Osteoblast (primary cell): ENCODE results near the gene LGALS4. TPM values are rescaled to one million over a fixed set of nuclear protein-coding genes. Genes with fewer than 3 reads are reported as not detected.
A peak's percentile ranks its signal among the peaks of the same experiment; 100 is the strongest.
"Not testable (repeated sequence)": the region's sequence is repeated elsewhere in the genome, so short reads cannot be mapped to it uniquely, and the experiment has no call there.

Source experiments
- DNase-seq: peaks from one replicate; pipeline ENCODE4 v3.0.0; 2011; ENCODE audit warnings: low spot score, mixed read lengths; ENCODE audit not compliant: insufficient read length; ENCODE audit errors: missing footprints
- H2AFZ ChIP-seq: 2 replicates; pipeline ENCODE4 v1.6.0; 2011; ENCODE audit warnings: mild to moderate bottlenecking, low read length
- H3K27ac ChIP-seq: 2 replicates; pipeline ENCODE4 v1.5.1; 2011; ENCODE audit warnings: mild to moderate bottlenecking, low read depth, low read length, moderate library complexity
- H3K27me3 ChIP-seq: 2 replicates; pipeline ENCODE4 v1.6.0; 2012; ENCODE audit warnings: mild to moderate bottlenecking, control low read depth, inconsistent platforms, low read length, moderate library complexity; ENCODE audit not compliant: insufficient read depth
- H3K36me3 ChIP-seq: 2 replicates; pipeline ENCODE4 v1.5.1; 2011; ENCODE audit warnings: mild to moderate bottlenecking, low read length, control low read depth, moderate library complexity; ENCODE audit not compliant: insufficient read depth
- H3K4me1 ChIP-seq: 2 replicates; pipeline ENCODE4 v1.5.1; 2011; ENCODE audit warnings: mild to moderate bottlenecking, low read length, control low read depth, moderate library complexity; ENCODE audit not compliant: insufficient read depth
- H3K4me2 ChIP-seq: 2 replicates; pipeline ENCODE4 v1.6.0; 2011; ENCODE audit warnings: mild to moderate bottlenecking, low read length; ENCODE audit not compliant: insufficient read depth
- H3K4me3 ChIP-seq: fragments of 200-600 bp; sonication (generic); 3 replicates; pipeline ENCODE4 v1.5.1; 2012; ENCODE audit warnings: mild to moderate bottlenecking, low read length, inconsistent platforms; ENCODE audit not compliant: insufficient read depth
- H3K79me2 ChIP-seq: 2 replicates; pipeline ENCODE4 v1.6.0; 2012; ENCODE audit warnings: mild to moderate bottlenecking, low read length, control low read depth, inconsistent platforms; ENCODE audit not compliant: insufficient read depth
- H3K9me3 ChIP-seq: 2 replicates; pipeline ENCODE4 v1.5.1; 2011; ENCODE audit warnings: low read depth, low read length, control low read depth
- H4K20me1 ChIP-seq: 2 replicates; pipeline ENCODE4 v1.6.0; 2012; ENCODE audit warnings: mild to moderate bottlenecking, low read length, control low read depth; ENCODE audit not compliant: insufficient read depth
- CTCF ChIP-seq: IDR thresholded peaks from 2 replicates; pipeline ENCODE4 v1.5.1; 2011; ENCODE audit warnings: mild to moderate bottlenecking, low read depth, low read length, moderate library complexity; ENCODE audit errors: extremely low read depth
- total RNA-seq: library from RNA; depleted of rRNA; stranded (reverse); fragments of >200 nt; gene quantifications from 2 replicates; pipeline ENCODE4 v1.2.3, GENCODE V29; 2012

The LGALS4 gene
- total RNA-seq, 1 donor: not detected

- H3K9me3 ChIP-seq: no peaks in the 10 kb centered on the region
- H2AFZ ChIP-seq: no peak overlapping the region
- no peak for DNase-seq
- H3K27ac ChIP-seq: no peak overlapping the region
- no peak for TF ChIP-seq CTCF
- H4K20me1 ChIP-seq: no peaks in the 10 kb centered on the region
- no peak overlapping the region for H3K4me3 ChIP-seq
- H3K36me3 ChIP-seq: peaks cover 4% of the 10 kb centered on the region
- H3K4me2 ChIP-seq: no peak overlapping the region
- H3K79me2 ChIP-seq: no peaks in the 10 kb centered on the region
- H3K27me3 ChIP-seq: no peaks in the 10 kb centered on the region
- H3K4me1 ChIP-seq: peaks cover 19% of the 10 kb centered on the region
These were observed 14.3 kb upstream of the LGALS4 start for GRCh38 chr19:38826856-38827551.

GRCh38 chr19:38825936-38826335 lies 13.2 kb upstream of the LGALS4 start:
- H3K9me3 ChIP-seq, H3K4me3 ChIP-seq, H3K79me2 ChIP-seq, H3K27ac ChIP-seq, DNase-seq, H3K27me3 ChIP-seq, H3K36me3 ChIP-seq, H2AFZ ChIP-seq, H3K4me2 ChIP-seq, H4K20me1 ChIP-seq: not testable (repeated sequence)
- H3K4me1 ChIP-seq: peaks cover 16% of the 10 kb centered on the region

- not testable (repeated sequence) for H2AFZ ChIP-seq, H3K4me3 ChIP-seq, H3K27ac ChIP-seq
These were observed 8.6 kb upstream of the LGALS4 start for GRCh38 chr19:38821230-38821825.

GRCh38 chr19:38819231-38819920 lies 6.6 kb upstream of the LGALS4 start:
- H3K27me3 ChIP-seq: no peaks in the 10 kb centered on the region
- H3K9me3 ChIP-seq: no peaks in the 10 kb centered on the region
- H3K4me2 ChIP-seq: no peak overlapping the region
- no peaks in the 10 kb centered on the region for H3K79me2 ChIP-seq
- no peaks in the 10 kb centered on the region for H3K36me3 ChIP-seq
- H3K4me1 ChIP-seq: no peaks in the 10 kb centered on the region
- no peak overlapping the region for H2AFZ ChIP-seq
- H3K4me3 ChIP-seq: no peak overlapping the region
- peak; percentile 51 for DNase-seq
- TF ChIP-seq CTCF: no peak
- no peaks in the 10 kb centered on the region for H4K20me1 ChIP-seq
- H3K27ac ChIP-seq: no peak overlapping the region

More at GRCh38 chr19:38821230-38821825, 8.6 kb upstream of the LGALS4 start:
- not testable (repeated sequence) for H3K36me3 ChIP-seq, H3K4me1 ChIP-seq, H4K20me1 ChIP-seq, H3K27me3 ChIP-seq, H3K9me3 ChIP-seq, H3K4me2 ChIP-seq, DNase-seq, H3K79me2 ChIP-seq
